Kidney (tissue), 14 donors: ENCODE measurements around the gene GMPPA. TPM values are rescaled to one million over a fixed set of nuclear protein-coding genes. Genes with fewer than 3 reads are reported as not detected.

Experiments used
- DNase-seq, 5 donors: peaks; one replicate each; pipeline ENCODE4 v3.0.0-alpha.2; 2013 to 2020
- FAIRE-seq: peaks from 2 replicates; lab custom pipeline; 2012; peaks lifted over from hg19 to GRCh38; lab: Jason Lieb, UNC
- H3K27ac ChIP-seq, 2 donors: one replicate each; pipeline ENCODE4 v1.7.0; 2013; ENCODE audit warnings: low read depth in 2 of 2, low read length in 2 of 2, inconsistent platforms in 1 of 2
- H3K27me3 ChIP-seq: one replicate; pipeline ENCODE4 v1.7.1; 2013; ENCODE audit warnings: low read length, inconsistent platforms; ENCODE audit not compliant: control insufficient read depth, insufficient read depth
- H3K36me3 ChIP-seq, 3 donors: one replicate each; pipeline versions ENCODE4 v1.7.0 to v1.7.1; 2013; ENCODE audit warnings: low read length in 3 of 3, control low read depth in 1 of 3, inconsistent platforms in 1 of 3; ENCODE audit not compliant: insufficient read depth in 3 of 3, control insufficient read depth in 2 of 3
- H3K4me1 ChIP-seq, 3 donors: one replicate each; pipeline versions ENCODE4 v1.7.0 to v1.7.1; 2013; ENCODE audit warnings: low read length in 3 of 3, inconsistent platforms in 1 of 3, low read depth in 1 of 3; ENCODE audit not compliant: control insufficient read depth in 2 of 3, insufficient read depth in 2 of 3
- H3K4me3 ChIP-seq, 3 donors: one replicate each; pipeline versions ENCODE4 v1.7.0 to v1.8.1; 2013; ENCODE audit warnings: low read length in 3 of 3, control low read depth in 1 of 3, inconsistent platforms in 1 of 3
- H3K9ac ChIP-seq, 3 donors: one replicate each; pipeline versions ENCODE4 v1.7.0 to v1.7.1; 2013; ENCODE audit warnings: low read length in 3 of 3, control low read depth in 1 of 3, inconsistent platforms in 1 of 3
- H3K9me3 ChIP-seq, 3 donors: one replicate each; pipeline versions ENCODE4 v1.7.0 to v1.7.1; 2013; ENCODE audit warnings: low read length in 3 of 3, control low read depth in 1 of 3, inconsistent platforms in 1 of 3; ENCODE audit not compliant: control insufficient read depth in 2 of 3, insufficient read depth in 1 of 3
- intact Hi-C: fragments of 100-400 bp; cut with DNase I; formaldehyde crosslinking; loops from one replicate; pipeline ENCODE4 v1.11.1; 2022
- polyA plus RNA-seq: library from polyadenylated mRNA; stranded (reverse); fragments of 350-450 nt; fragmentation: Illumina TruSeq; extraction: RNeasy Lipid Tissue Mini Kit (QIAGEN cat#74804); gene quantifications from one replicate; pipeline ENCODE4 v1.2.3, GENCODE V29; 2014; ENCODE audit warnings: low read depth, low replicate concordance; ENCODE audit not compliant: insufficient read depth
- total RNA-seq: library from RNA; stranded (reverse); fragmentation: NEBNext Ultra II Directional; extraction: Animal tissue kit (Norgen Biotek cat#: 25700); gene quantifications from one replicate; pipeline ENCODE4 v1.2.1, GENCODE V29; 2021
- TF ChIP-seq, protein P1 (sequence below): IDR thresholded peaks from 3 replicates; pipeline ENCODE4 v1.5.1; 2012; ENCODE audit warnings: mild to moderate bottlenecking, moderate library complexity, borderline replicate concordance; ENCODE audit not compliant: insufficient read depth; ENCODE audit errors: extremely low read depth
- donor health status: control.
- donor health status: control.
- donor health status: control.
- donor health status: control.
- donor health status: control.
- donor health status: DM: yes; HTN: yes; CAD: no.
- donor health status: Normal renal cell carcinoma (clear cell type).

The GMPPA gene
- total and polyA plus RNA-seq, 2 donors from 2014 or later: 33.9 to 53.1 TPM

DNA sequence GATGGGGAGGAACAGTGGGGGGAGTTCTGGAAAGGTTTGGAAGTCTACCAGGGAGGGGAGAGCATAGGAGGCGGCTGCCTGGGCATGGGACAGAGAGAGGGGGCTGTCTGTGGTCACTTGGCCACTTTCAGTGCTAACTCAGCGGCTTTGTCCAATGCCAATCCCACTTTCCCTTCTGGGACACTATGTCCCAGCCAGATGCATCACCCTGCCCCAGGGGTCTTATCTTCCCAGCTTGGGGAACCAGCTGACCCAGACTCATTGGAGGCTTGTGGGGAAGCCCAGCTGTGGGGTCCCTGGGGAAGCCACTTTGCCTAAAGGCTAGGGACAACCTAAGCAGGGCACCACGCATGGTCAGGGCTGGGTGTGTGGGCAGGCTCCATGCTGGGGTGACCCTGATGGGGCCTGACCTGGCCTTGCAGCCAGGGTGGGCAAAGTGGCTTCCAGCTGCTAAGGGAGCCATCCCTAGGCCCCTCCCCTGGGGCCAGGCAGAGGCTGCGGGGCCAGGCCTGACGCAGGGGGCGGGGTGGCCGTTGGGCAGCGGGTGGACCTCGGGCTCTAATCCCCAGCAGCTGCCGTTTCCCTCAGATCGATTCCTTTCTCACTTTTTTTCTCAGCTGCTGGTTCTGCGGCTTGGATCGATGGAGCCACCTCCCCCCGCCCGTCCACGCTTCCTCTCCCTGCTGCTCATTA lies 14.0 kb downstream of the GMPPA start:
- H3K27me3 ChIP-seq: no peaks in the 10 kb centered on the region
- intact Hi-C loops: no loop called here
- TF ChIP-seq, protein P1, sequence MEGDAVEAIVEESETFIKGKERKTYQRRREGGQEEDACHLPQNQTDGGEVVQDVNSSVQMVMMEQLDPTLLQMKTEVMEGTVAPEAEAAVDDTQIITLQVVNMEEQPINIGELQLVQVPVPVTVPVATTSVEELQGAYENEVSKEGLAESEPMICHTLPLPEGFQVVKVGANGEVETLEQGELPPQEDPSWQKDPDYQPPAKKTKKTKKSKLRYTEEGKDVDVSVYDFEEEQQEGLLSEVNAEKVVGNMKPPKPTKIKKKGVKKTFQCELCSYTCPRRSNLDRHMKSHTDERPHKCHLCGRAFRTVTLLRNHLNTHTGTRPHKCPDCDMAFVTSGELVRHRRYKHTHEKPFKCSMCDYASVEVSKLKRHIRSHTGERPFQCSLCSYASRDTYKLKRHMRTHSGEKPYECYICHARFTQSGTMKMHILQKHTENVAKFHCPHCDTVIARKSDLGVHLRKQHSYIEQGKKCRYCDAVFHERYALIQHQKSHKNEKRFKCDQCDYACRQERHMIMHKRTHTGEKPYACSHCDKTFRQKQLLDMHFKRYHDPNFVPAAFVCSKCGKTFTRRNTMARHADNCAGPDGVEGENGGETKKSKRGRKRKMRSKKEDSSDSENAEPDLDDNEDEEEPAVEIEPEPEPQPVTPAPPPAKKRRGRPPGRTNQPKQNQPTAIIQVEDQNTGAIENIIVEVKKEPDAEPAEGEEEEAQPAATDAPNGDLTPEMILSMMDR: no peak
- H3K9me3 ChIP-seq: no peaks in the 10 kb centered on the region
- H3K36me3 ChIP-seq: no peaks in the 10 kb centered on the region
- no peak overlapping the region for H3K4me3 ChIP-seq
- H3K4me1 ChIP-seq: peaks cover 0 to 7% (median 0%) of the 10 kb centered on the region in 3 donors
- no peak for DNase-seq
- H3K9ac ChIP-seq: no peak overlapping the region
- no peak for FAIRE-seq
- no peak overlapping the region for H3K27ac ChIP-seq

DNA sequence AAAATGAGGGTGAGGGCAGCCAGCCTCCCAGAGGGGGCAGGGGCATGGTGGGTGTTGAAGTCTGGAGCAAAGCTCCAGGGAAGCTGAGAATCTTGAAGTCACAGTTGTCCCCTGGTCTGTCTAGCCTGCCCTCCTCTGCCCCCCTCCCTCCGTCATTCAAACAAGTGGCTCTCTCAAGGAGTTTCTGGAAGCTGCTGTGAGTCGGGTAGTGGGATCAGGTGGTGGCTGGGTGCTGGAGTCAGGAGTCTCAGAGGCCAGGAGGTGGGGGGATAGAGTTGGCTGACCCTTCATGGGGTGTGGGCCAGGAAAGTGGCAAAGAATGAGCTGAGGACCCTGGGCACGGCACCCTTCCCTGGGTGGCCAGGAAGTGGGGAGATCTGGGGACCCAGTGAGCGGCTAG lies 15.1 kb downstream of the GMPPA start:
- H3K36me3 ChIP-seq: no peaks in the 10 kb centered on the region
- H3K9me3 ChIP-seq: no peaks in the 10 kb centered on the region
- TF ChIP-seq, protein P1: no peak
- no peak overlapping the region for H3K9ac ChIP-seq
- FAIRE-seq (no peak), DNase-seq (no peak)
- H3K27me3 ChIP-seq: no peaks in the 10 kb centered on the region
- no peak overlapping the region for H3K4me3 ChIP-seq
- H3K27ac ChIP-seq: no peak overlapping the region
- peaks cover 0 to 7% (median 3%) of the 10 kb centered on the region in 3 donors for H3K4me1 ChIP-seq
- intact Hi-C loops: no loop called here

DNA sequence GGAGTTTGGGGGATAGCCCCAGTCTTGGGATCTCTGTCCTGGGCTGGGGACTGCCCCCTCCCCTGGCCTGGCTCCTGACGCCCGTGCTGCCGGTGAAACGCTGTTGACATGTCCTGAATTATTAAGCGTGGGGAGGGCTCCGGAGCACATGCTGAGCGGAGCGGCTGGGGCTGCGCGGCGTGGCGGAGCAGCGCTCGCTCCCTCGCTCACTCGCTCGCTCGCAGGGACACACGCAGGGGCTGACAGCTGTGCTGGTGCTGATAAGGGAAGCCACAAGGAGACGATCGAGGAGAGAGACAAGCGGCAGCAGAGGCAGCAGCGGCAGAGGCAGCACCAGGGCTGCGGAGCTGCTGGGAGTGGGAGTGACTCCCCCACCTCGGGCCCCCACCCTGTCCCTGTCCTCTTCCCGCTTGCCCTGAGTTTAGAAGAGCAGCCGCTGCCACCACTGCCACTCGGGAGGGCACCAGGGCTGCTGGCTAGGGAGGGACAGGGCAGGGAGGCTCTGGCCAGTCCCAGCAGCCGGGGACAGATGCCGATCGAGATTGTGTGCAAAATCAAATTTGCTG lies 15.6 kb downstream of the GMPPA start, which contains the start of gene ASIC4:
ASIC4 (plus strand) TSS at position 287 of the 566 bp plus-strand sequence; CDS start at position 530, 243 bp downstream.
- H3K27ac ChIP-seq: no peak within 1 kb of the TSS
- no peak for FAIRE-seq
- H3K27me3 ChIP-seq: no peaks in the 10 kb centered on the region

More for the DNA sequence above, 15.6 kb downstream of the GMPPA start, which contains the start of gene ASIC4:
- peak in 4 of 5 donors; percentile 43 to 69 (median 60) for DNase-seq
- Histone ChIP-seq H3K9ac (no peak within 1 kb of the TSS), H3K4me3 (no peak within 1 kb of the TSS), H3K4me1 (peaks cover 0 to 7% (median 3%) of the 10 kb centered on the region in 3 donors), H3K36me3 (no peaks in the 10 kb centered on the region), H3K9me3 (no peaks in the 10 kb centered on the region)
- intact Hi-C loops: no loop called here
- TF ChIP-seq, protein P1: no peak
